G401 (cell line): ENCODE results near the gene KLF11. TPM values are rescaled to one million over a fixed set of nuclear protein-coding genes. Genes with fewer than 3 reads are reported as not detected.
"Not testable (repeated sequence)": the region's sequence is repeated elsewhere in the genome, so short reads cannot be mapped to it uniquely, and the experiment has no call there.

ENCODE experiments used
- DNase-seq: peaks from one replicate; pipeline ENCODE4 v3.0.0-alpha.2; 2015; ENCODE audit warnings: low spot score
- in situ Hi-C: cut with HindIII; loops from 2 replicates; pipeline ENCODE4 v1.10.0; 2016; ENCODE audit warnings: low sequenced_read_pairs, mixed read lengths
- total RNA-seq: library from RNA; depleted of rRNA; stranded (reverse); fragments of >200 nt; shearing (Covaris generic); gene quantifications from 2 replicates; pipeline ENCODE4 v1.2.3, GENCODE V29; 2014

Gene KLF11
- total RNA-seq, 1 experiment from 2014 or later, result 6.9 TPM

DNA sequence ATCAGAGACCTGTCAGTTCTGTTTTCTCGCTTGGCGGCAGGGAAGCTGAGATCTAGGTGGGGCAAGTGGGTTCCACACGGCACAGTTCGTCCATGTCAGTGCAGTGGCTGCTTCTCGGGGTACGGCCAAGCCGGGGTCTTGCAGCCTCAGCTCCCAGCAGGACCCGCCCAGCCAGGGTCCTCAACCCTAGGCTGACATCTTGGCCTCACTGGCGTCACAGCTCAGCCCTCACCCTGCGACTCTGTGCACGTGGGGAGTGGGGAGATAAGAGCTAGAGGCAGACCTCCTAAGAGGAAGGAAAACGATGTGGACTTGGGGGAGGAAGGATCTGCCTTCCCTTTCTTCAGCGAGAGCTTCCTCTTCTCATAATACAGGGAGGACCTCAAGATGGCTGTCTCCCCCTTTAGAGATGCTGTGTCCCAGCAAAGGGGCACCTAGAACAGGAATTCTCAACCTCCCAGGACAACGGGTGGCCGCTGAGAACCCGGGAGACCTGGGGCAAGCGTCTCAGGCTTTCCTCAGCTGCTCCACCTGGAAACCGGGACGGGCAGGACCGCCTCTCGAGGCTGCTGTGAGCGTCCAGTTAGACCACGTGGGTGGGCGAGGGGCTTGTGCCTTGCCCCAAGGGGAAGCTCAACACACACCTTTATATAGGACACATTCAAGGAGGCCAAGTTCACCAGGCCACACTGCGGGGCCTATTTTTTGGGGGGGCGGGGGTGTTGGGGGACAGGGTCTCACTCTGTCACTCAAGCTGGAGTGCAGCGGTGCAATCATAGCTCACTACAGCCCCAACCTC, 23.5 kb upstream of the KLF11 start:
- no peak for DNase-seq
- in situ Hi-C loops, result no loop called here

DNA sequence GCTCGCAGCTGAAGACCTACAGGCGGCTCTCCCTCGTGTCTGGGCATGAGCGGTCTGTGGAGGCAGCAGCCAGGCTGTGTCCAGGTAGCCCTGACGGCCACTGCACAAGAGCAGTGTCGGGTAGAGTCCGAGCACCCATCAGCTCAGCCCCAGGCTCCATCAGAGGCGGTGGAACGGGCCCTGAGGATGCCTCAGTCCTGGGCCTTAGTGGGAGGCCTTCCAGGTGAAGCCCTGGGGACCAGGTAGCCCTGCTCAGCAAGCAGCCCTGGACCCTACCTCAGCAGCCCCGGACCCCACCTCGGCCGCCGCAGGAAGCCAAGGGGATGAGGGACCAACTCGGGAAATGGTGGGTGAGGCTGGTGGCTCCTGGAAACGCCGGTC, 21.3 kb upstream of the KLF11 start:
- in situ Hi-C loops, result no loop called here
- no peak for DNase-seq

DNA sequence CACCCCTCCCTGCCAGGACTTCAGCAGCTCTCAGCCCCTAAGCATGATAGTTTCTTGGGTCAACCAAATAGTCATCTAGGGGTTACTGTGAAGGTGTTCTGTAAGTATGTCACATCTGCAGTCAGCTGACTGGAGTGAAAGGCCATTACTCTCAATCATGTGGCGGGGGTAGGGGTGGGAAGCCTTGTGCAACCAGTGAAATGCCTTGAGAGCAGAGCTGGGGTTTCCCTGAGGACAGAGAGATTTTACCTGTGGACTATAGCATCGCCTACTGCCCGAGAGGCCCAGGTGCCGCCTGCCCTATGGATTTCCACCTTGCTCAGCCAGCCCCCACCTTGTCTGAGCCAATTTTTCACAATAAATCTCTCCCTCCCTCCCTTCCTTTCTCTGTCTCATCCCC, 20.9 kb upstream of the KLF11 start:
- DNase-seq, result no peak
- in situ Hi-C loops, result no loop called here

- DNase-seq, result no peak
- in situ Hi-C loops, result no loop called here
These were observed 20.2 kb upstream of the KLF11 start for GRCh38 chr2:10022966-10023662.

- in situ Hi-C loops, result no loop called here
- DNase-seq, result no peak
These were observed 16.3 kb upstream of the KLF11 start for GRCh38 chr2:10026940-10027569.

GRCh38 chr2:10027660-10028330, 15.6 kb upstream of the KLF11 start:
- in situ Hi-C loops, result no loop called here
- DNase-seq, result no peak

GRCh38 chr2:10028407-10028987, 14.9 kb upstream of the KLF11 start:
- DNase-seq, result no peak
- in situ Hi-C loops, result no loop called here

GRCh38 chr2:10028988-10029874, 14.1 kb upstream of the KLF11 start:
- in situ Hi-C loops, result no loop called here
- DNase-seq, result no peak

DNA sequence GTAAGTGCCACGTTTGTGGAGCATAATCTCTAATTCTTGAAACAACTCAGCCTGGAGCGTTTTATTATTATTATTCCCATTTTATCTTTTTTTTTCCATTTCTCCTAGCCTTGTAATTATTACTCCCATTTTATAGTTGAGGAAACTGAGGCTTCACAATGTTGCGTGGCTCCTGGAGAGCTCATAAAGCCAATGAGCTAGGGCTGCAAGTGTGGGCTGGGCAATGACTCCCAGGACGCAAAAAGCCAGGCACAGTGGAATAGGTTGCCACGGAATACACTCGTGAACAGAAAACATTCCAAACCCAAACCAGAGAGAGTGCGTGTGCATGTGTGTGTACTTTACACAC, 13.5 kb upstream of the KLF11 start:
- in situ Hi-C loops, result loop anchor here (10.0 kb wide), 1 partner anchor 55 kb away; no protein-coding TSS in a partner anchor
- DNase-seq, result no peak

GRCh38 chr2:10030311-10030736, 13.0 kb upstream of the KLF11 start:
- no peak for DNase-seq
- in situ Hi-C loops, result loop anchor here (10.0 kb wide), 1 partner anchor 56 kb away; no protein-coding TSS in a partner anchor

- in situ Hi-C loops, result loop anchor here (10.0 kb wide), 1 partner anchor 56 kb away; no protein-coding TSS in a partner anchor
- DNase-seq, result not testable (repeated sequence)
These were observed 12.6 kb upstream of the KLF11 start for GRCh38 chr2:10030798-10031197.

GRCh38 chr2:10031886-10032745, 11.2 kb upstream of the KLF11 start:
- in situ Hi-C loops, result loop anchor here (10.0 kb wide), 1 partner anchor 57 kb away; no protein-coding TSS in a partner anchor
- no peak for DNase-seq

- in situ Hi-C loops, result loop anchor here (10.0 kb wide), 1 partner anchor 58 kb away; no protein-coding TSS in a partner anchor
- DNase-seq, result no peak
These were observed 10.6 kb upstream of the KLF11 start for GRCh38 chr2:10032746-10033105.

DNA sequence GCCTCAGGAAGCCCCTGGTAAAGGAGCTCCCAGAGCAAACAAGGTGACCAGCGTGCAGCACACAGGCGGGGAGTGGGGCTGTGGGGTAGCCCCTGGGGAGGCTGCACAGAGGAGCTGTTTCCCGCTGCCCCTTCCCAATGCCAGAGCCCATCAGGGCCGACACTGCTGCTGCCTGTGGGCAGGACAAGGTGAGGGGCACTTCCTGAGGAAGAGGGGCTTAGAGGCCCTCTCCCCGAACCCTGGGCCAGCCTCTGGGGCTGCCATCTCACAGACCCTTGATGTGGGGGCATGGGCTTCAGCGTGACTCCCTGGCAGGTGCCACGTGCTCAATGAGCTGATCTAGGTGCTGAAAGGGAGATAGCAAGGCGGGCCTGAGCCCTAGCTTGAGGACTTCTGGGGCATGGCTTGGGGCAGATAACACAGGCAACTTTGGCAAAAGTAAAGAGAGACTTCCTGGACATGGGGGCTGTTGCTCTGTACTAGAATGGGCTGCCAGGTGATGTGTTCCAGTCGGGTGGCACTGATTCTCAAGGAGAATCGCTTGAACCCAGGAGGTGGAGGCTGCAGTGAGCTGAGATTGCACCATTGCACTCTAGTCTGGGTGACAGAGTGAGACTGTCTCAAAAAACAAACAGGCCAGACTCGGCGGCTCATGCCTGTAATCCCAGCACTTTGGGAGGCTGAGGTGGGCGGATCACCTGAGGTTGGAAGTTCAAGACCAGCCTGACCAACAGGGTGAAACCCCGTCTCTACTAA, 9.9 kb upstream of the KLF11 start:
- no peak for DNase-seq
- in situ Hi-C loops, result loop anchor here (10.0 kb wide), 1 partner anchor 59 kb away; no protein-coding TSS in a partner anchor

DNA sequence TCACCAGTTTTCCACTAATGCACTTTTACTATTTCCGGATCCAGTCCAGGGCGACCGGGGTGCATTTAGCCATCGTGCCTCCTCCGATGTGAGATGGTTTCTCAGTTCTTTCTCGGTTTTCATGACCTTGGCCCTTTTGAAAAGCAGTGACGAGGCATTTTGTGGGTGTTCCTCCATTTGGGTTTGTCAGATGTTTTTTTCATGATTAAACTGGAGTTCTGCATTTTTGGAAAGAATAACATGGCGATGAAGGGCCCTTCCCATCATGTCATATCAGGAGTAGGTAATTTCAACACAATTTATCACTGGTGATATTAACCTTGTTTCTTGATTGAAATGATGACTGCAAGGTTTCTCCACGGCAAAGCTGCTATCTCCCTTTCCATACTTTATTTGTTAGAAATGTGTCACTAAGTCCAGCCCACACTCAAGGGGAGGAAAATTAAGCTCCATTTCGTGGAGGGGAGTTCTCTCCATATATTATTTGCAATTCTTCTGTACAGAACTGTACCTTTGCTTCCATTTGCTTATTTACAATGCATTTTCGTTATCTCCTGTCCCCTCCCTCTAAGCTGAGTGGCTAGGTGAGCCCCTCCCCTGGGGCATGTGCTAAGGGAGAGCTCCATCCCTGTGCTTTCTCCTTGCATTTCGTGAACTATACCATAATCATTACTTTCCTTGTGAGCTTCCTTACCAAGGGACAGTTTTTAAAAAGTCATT, 8.9 kb upstream of the KLF11 start:
- in situ Hi-C loops, result loop anchor here (10.0 kb wide), 1 partner anchor 60 kb away; no protein-coding TSS in a partner anchor
- DNase-seq, result no peak

- DNase-seq, result no peak
- in situ Hi-C loops, result loop anchor here (10.0 kb wide), 1 partner anchor 60 kb away; no protein-coding TSS in a partner anchor
These were observed 8.3 kb upstream of the KLF11 start for GRCh38 chr2:10035053-10035422.
